ENCODE data around the gene DLG4.

Gene DLG4

GRCh38 chr17:7226721-7227710 lies 7.4 kb upstream of the DLG4 start:
- DNase-seq = no peak

DNA sequence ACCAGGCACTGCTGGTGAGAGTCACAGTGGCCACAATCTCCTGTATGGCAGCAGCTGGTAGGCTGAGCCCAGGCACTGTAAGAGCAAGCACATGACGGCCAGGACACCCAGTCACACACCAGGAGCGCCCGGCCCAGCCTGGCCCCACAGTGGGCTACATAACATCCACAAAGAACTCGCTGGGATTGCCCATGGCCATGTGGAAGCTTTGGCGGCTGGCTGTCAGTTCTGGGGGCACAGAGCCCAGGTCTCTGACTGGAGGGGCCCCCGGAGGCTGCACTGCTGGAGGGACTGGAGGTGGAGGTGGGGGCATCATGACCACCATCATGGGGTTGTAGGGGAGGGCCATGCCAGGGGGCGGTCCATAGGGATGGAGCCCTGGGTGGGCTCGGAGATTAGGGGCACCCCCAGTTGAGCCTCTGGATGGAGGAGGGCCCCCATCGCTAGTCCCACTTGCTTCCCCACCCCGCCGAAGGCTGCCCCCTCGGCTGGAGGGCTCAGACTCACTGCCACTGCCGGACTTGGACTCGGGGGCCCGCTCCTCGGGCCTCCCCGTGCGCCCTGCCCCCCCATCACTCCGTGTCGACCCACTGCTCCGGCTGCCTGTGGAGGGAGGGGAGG lies 6.2 kb upstream of the DLG4 start:
- no peak for DNase-seq

DNA sequence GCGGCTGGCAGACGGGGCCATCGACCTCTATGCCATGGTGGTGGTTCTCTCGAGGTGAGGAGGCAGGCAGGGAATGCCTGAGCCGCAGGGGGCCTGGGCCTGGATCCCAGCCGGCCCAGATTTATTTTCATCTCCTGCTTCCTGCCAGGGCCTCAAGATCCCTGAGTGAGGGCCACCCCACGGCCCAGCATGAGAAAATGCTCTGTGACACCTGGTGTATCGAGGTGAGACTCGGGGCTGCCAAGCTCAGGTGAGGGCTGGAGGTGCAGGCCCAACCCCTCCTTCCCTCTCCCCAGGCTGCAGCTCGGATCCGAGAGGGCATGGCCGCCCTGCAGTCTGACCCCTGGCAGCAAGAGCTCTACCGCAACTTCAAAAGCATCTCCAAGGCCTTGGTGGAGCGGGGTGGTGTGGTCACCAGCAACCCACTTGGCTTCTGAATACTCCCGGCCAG lies 5.0 kb upstream of the DLG4 start:
- no peak for DNase-seq

GRCh38 chr17:7224110-7224509 lies 4.5 kb upstream of the DLG4 start:
- DNase-seq = no peak

DNA sequence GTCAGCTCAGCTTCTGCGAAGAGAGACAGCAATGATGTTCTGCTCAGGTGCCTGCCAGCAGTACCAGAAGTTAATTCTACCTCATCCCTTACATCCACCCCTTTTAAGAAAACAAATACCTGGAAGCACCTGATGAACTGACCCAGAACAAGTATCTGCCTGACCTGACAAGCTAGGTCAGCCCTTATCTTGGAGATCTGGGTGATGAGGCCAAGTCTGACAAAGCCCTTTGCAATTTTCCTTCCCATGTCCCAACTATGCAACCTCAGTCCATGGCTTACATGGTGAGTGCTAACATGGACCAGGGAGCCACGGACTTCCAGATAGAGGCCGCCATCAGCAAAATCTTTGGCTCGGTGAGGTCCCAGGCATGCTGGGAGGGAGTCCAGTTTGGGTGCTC lies 3.7 kb upstream of the DLG4 start:
- no peak for DNase-seq

GRCh38 chr17:7222972-7223292 lies 3.3 kb upstream of the DLG4 start:
- DNase-seq = peak; percentile 47

DNA sequence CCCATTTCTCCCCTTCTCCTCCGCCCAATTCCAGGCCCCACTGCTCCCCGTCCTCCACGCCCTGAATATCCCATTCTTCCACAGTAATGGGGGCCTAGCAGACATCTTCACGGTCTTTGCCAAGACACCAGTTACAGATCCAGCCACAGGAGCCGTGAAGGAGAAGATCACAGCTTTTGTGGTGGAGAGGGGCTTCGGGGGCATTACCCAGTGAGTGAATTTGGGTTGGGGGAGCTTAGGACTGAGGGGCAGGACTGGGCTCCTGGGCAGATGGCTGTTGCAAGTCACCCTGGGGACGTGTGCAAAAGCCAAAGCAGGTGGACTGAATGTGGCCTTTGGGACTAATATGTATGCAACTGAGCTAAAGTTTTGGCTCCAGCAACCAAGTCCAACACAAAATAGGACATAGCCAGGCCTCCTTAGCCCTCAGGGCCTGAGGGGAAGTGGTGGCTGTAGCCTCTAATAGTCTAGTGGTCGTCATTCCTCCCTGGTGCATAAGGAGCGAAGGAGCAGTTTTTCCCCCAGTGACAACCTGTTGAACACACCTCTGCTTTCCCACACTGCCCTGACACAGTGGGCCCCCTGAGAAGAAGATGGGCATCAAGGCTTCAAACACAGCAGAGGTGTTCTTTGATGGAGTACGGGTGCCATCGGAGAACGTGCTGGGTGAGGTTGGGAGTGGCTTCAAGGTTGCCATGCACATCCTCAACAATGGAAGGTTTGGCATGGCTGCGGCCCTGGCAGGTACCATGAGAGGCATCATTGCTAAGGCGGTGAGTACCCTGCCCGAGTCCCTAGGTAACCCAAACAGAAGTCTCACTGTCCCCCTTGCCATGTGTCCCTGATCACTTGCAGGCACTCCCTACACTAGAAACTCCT lies 2.7 kb upstream of the DLG4 start:
- no peak for DNase-seq

GRCh38 chr17:7221278-7222092 lies 1.8 kb upstream of the DLG4 start:
- DNase-seq = no peak

DNA sequence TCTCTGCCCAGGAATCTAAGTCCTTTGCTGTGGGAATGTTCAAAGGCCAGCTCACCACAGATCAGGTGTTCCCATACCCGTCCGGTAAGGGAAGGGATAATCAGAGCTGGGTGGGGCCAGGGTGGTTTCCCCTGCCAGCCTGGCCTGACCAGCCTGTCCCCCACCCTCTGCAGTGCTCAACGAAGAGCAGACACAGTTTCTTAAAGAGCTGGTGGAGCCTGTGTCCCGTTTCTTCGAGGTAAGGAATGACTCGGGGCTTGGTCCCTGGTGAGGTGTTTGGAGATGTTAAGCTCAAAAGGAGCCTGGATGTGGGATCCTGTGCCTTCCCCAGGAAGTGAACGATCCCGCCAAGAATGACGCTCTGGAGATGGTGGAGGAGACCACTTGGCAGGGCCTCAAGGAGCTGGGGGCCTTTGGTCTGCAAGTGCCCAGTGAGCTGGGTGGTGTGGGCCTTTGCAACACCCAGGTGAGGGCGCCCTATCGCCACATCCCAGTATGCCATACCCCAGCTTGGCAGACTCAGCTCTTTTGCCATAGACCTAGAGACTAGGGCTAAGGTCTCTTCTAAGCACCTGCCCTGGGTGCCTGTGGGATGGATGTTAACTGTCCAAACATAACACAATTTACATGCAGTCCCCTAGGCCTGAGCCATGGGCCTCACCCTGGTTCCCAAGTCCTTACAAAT lies 1.1 kb upstream of the DLG4 start:
- DNase-seq = peak; percentile 65

- DNase-seq = no peak
Measured at GRCh38 chr17:7219229-7219811, 316 bp downstream of the DLG4 start.

DNA sequence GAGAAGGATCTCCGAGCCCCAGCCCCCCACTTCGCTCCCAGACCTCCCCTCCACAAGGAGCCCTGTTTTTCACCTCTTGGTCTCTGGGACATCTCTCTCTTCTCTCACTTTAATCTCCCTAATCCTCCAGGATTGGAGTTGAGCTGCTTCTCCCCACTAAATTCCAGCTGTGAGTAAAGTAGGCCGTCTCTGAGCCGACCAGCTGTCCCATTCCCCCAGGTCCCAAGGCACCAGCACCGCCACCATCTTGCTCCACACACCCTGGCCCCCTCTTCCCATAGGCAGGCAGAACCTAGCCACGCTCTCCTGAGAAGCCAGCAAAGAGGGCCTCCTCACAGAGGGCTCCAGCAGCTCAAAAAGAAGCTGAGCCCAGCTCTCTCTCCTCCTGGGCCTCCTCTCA lies 878 bp downstream of the DLG4 start:
- no peak for DNase-seq

- peak; percentile 46 for DNase-seq
Measured at GRCh38 chr17:7218166-7218565, 1.5 kb downstream of the DLG4 start.

- DNase-seq = peak; percentile 87
Measured at GRCh38 chr17:7217113-7217987, 2.3 kb downstream of the DLG4 start.

DNA sequence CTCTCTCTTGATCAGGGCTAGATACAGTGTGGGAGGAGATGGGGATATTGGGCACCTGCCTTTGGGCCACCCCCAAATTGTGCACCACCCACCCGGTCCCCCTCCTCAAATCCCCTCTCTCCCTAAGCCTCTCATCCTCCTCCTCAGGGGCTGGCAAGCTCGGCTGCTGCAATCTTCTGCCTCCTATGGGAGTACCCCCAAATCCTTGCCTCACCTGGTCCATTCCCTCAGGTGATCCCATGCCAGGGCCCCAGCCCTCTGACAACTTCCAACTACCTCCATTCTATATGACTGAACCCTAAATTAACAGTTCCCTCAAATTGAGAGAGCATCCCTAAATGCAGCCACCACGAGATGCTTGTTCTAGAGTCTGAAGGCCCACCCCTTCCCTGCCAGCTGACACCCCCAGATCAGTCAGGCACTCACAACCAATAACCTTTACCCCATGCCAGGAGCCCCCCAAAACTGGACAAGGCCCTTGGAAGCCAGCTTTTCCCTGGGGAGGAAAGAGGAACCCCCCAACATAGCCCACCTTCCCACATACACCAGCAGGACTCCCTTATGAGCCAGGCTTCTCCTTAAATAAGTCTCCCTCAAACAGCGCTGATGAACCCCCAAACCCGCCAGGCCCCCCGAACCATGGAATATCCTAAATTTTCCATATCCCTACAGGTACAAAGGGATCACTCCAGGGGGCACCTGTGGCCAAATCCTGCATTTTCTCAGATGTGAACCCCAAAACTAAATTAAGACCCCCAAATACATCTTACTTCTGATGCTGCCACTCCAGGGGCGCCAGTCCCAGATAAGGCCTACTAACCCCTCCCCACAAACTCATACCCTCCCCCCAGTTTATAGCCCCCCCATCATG lies 3.2 kb downstream of the DLG4 start:
- DNase-seq = peak; percentile 46

GRCh38 chr17:7215652-7216180 lies 3.9 kb downstream of the DLG4 start:
- peak; percentile 55 for DNase-seq

DNA sequence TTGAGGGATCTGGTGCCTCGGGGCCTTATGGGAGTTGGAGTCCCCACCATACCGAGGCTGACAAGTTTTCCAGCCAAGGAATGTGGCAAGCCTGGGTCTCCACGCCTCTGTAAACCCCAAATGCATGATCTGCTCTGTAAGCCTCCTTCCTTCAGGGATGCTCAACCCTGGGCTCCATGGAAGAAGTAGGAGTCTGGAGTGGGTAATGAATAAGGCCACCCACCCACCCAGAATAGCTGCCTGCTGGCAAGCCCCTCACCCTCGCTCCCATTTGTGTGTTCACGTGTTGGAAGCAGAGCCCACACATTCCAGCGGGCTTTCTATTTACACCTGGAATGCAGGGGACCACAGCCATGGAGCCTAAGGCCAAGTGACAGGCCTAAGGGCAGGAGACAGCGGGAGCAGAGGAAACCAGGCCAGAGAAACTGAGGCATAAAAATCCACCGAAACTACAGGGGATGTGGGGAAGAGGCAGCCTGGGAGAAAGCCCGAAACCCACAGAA lies 4.4 kb downstream of the DLG4 start:
- DNase-seq = no peak

DNA sequence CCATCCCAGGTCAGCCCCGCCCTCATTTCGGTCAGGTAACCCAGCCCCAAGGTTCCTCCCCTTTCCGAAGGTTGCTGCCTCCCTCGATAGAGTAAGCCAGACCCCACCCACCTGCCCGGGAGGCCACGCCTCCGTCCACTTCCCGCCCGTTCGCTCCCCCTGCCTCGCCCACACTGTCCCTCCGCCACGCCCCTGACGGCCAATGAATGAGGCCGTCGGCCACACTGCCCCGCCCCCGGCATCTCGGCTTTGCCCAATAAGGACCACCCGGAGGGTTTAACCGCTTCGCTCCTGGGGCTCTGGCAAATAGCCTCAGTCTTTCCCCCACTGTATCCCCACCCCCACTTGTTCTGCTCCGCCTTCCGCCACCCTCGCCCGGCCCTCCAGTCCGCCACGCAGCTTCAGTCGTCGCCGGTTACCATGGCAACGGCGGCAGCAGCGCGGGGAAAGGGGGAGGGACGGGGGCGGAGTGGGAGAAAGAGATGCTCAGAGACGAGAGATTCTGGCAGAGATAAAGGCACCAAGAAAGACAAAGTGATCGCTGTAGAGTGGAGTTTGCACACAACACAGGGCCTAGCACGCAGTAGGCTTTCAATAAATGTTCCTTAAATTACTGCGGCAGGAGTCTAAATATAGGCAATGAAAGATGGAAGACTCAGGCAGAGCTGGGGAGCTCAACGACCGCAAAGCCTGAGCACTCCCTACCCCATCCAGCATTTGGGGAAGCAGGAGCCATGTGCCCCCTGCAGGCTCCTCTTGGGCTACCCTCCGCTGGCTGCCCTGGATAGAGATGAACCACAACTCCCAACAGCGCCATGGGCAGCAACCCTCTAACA lies 5.1 kb downstream of the DLG4 start:
- peak; percentile 99 for DNase-seq

DNA sequence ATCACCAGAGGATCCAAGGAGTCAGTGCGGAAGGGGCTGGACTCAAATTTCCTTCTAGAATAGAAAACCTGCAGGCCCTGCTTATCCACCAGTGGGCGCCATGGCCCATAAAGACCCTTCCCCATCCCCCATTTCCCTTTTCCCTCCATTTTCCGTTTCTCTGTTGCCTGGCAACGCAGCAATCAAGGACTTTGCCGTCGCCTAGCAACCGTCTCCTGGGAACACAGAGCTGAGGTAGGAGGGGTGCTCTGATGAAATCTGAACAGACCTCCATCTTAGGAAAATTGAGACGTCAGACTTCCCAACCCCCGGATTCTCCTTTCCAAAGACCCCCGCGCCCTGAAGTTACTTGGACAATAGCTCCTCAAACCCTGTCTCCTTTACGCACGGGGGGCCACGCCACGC lies 5.7 kb downstream of the DLG4 start:
- DNase-seq = peak; percentile 86

Data from right forelimb (tissue), 1 donor.